ENCODE results near the gene KATNAL1. TPM values are rescaled to one million over a fixed set of nuclear protein-coding genes. Genes with fewer than 3 reads are reported as not detected.
"Not testable (repeated sequence)": the region's sequence is repeated elsewhere in the genome, so short reads cannot be mapped to it uniquely, and the experiment has no call there.

Gene KATNAL1
- total and polyA plus RNA-seq, 4 donors: 2.4 to 20.5 (median 9.3) TPM

- H3K27ac ChIP-seq (ENCODE audit: low read depth in 1 of 2, low read length in 1 of 2): no peak overlapping the region
- no peaks in the 10 kb centered on the region for H3K36me3 ChIP-seq (ENCODE audit: control insufficient read depth in 4 of 4, insufficient read depth in 4 of 4, low read length in 4 of 4)
- H3K4me3 ChIP-seq: no peak overlapping the region
- no peaks in the 10 kb centered on the region for H3K9me3 ChIP-seq (ENCODE audit: control insufficient read depth in 4 of 4, insufficient read depth in 3 of 4, low read length in 3 of 4)
- no peak for TF ChIP-seq CTCF (IDR thresholded peaks at IDR 0.05; ENCODE audit: control extremely low read depth, extremely low read depth)
- H3K27me3 ChIP-seq (ENCODE audit: control insufficient read depth in 3 of 3, insufficient read depth in 3 of 3, low read length in 2 of 3): no peaks in the 10 kb centered on the region
- DNase-seq (no peak), ATAC-seq (ENCODE audit: insufficient read depth, low FRiP score) (no peak)
- H3K4me1 ChIP-seq (ENCODE audit: control insufficient read depth in 5 of 5, insufficient read depth in 5 of 5, low read length in 5 of 5): no peaks in the 10 kb centered on the region
- H3K9ac ChIP-seq (ENCODE audit: insufficient read depth in 1 of 2, low read length in 2 of 2): no peak overlapping the region
- WGBS, 2 donors: 97 to 100% methylated on average over 5 of the region's 5 CpGs
Observed at GRCh38 chr13:30178976-30179375, 128.4 kb downstream of the KATNAL1 start.

GRCh38 chr13:30175166-30175565 lies 132.2 kb downstream of the KATNAL1 start:
- no peak for TF ChIP-seq CTCF (IDR thresholded peaks at IDR 0.05; ENCODE audit: control extremely low read depth, extremely low read depth)

GRCh38 chr13:30174250-30174649 lies 133.1 kb downstream of the KATNAL1 start:
- WGBS, 2 donors: 57 to 71% methylated on average over 6 of the region's 6 CpGs
- not testable (repeated sequence) for H3K9me3 ChIP-seq (ENCODE audit: control insufficient read depth in 4 of 4, insufficient read depth in 3 of 4, low read length in 3 of 4); H3K9ac ChIP-seq (ENCODE audit: insufficient read depth in 1 of 2, low read length in 2 of 2); H3K27ac ChIP-seq (ENCODE audit: low read depth in 1 of 2, low read length in 1 of 2); H3K27me3 ChIP-seq (ENCODE audit: control insufficient read depth in 3 of 3, insufficient read depth in 3 of 3, low read length in 2 of 3); H3K4me1 ChIP-seq (ENCODE audit: control insufficient read depth in 5 of 5, insufficient read depth in 5 of 5, low read length in 5 of 5); DNase-seq; H3K4me3 ChIP-seq; ATAC-seq (ENCODE audit: insufficient read depth, low FRiP score); H3K36me3 ChIP-seq (ENCODE audit: control insufficient read depth in 4 of 4, insufficient read depth in 4 of 4, low read length in 4 of 4)

More at GRCh38 chr13:30175166-30175565, 132.2 kb downstream of the KATNAL1 start:
- H3K9ac ChIP-seq (ENCODE audit: insufficient read depth in 1 of 2, low read length in 2 of 2): no peak overlapping the region
- H3K4me1 ChIP-seq (ENCODE audit: control insufficient read depth in 5 of 5, insufficient read depth in 5 of 5, low read length in 5 of 5): no peaks in the 10 kb centered on the region
- no peaks in the 10 kb centered on the region for H3K9me3 ChIP-seq (ENCODE audit: control insufficient read depth in 4 of 4, insufficient read depth in 3 of 4, low read length in 3 of 4)
- no peaks in the 10 kb centered on the region for H3K36me3 ChIP-seq (ENCODE audit: control insufficient read depth in 4 of 4, insufficient read depth in 4 of 4, low read length in 4 of 4)
- no peak for DNase-seq
- H3K27me3 ChIP-seq (ENCODE audit: control insufficient read depth in 3 of 3, insufficient read depth in 3 of 3, low read length in 2 of 3): no peaks in the 10 kb centered on the region
- no peak overlapping the region for H3K27ac ChIP-seq (ENCODE audit: low read depth in 1 of 2, low read length in 1 of 2)
- H3K4me3 ChIP-seq: no peak overlapping the region
- 80 to 93% methylated on average over 5 of the region's 5 CpGs for WGBS, 2 donors
- ATAC-seq (ENCODE audit: insufficient read depth, low FRiP score): no peak

- no peaks in the 10 kb centered on the region for H3K36me3 ChIP-seq (ENCODE audit: control insufficient read depth in 4 of 4, insufficient read depth in 4 of 4, low read length in 4 of 4)
Observed at GRCh38 chr13:30173303-30173610, 134.1 kb downstream of the KATNAL1 start.

More at GRCh38 chr13:30173303-30173610, 134.1 kb downstream of the KATNAL1 start:
- no peak for DNase-seq
- H3K27me3 ChIP-seq (ENCODE audit: control insufficient read depth in 3 of 3, insufficient read depth in 3 of 3, low read length in 2 of 3): no peaks in the 10 kb centered on the region
- no peak overlapping the region for H3K4me3 ChIP-seq
- TF ChIP-seq CTCF (IDR thresholded peaks at IDR 0.05; ENCODE audit: control extremely low read depth, extremely low read depth): no peak
- no peaks in the 10 kb centered on the region for H3K9me3 ChIP-seq (ENCODE audit: control insufficient read depth in 4 of 4, insufficient read depth in 3 of 4, low read length in 3 of 4)
- 69 to 73% methylated on average over 5 of the region's 5 CpGs for WGBS, 2 donors
- no peak overlapping the region for H3K9ac ChIP-seq (ENCODE audit: insufficient read depth in 1 of 2, low read length in 2 of 2)
- no peak for ATAC-seq (ENCODE audit: insufficient read depth, low FRiP score)
- H3K27ac ChIP-seq (ENCODE audit: low read depth in 1 of 2, low read length in 1 of 2): no peak overlapping the region
- no peaks in the 10 kb centered on the region for H3K4me1 ChIP-seq (ENCODE audit: control insufficient read depth in 5 of 5, insufficient read depth in 5 of 5, low read length in 5 of 5)

All from lung (tissue), 12 donors.